Smooth muscle cell (in vitro differentiated cells): ENCODE measurements around the gene F2. TPM values are rescaled to one million over a fixed set of nuclear protein-coding genes. Genes with fewer than 3 reads are reported as not detected.

Source experiments
- DNase-seq: peaks from one replicate; lab custom pipeline; 2025; ENCODE audit not compliant: unreplicated experiment; lab: John Stamatoyannopoulos, UW
- H2AFZ ChIP-seq: fragments of 200-600 bp; sonication (generic); 2 replicates; pipeline ENCODE4 v1.6.0; 2016; ENCODE audit warnings: antibody characterized with exemption, low read depth, mild to moderate bottlenecking
- H3F3A ChIP-seq: fragments of 200-600 bp; sonication (generic); 2 replicates; pipeline ENCODE4 v1.6.0; 2017; ENCODE audit warnings: antibody characterized with exemption, low read depth
- H3K27ac ChIP-seq: fragments of 200-600 bp; sonication (generic); 2 replicates; pipeline ENCODE4 v1.5.1; 2016; ENCODE audit warnings: low read depth, mild to moderate bottlenecking
- H3K27me3 ChIP-seq: fragments of 200-600 bp; sonication (generic); 2 replicates; pipeline ENCODE4 v1.6.1; 2016; ENCODE audit warnings: low read depth, mild to moderate bottlenecking
- H3K36me3 ChIP-seq: fragments of 200-600 bp; sonication (generic); 2 replicates; pipeline ENCODE4 v1.5.1; 2016; ENCODE audit warnings: low read depth
- H3K4me1 ChIP-seq: fragments of 200-600 bp; sonication (generic); 2 replicates; pipeline ENCODE4 v1.5.1; 2016; ENCODE audit warnings: low read depth
- H3K4me2 ChIP-seq: fragments of 200-600 bp; sonication (generic); 2 replicates; pipeline ENCODE4 v1.6.0; 2016; ENCODE audit warnings: mild to moderate bottlenecking
- H3K4me3 ChIP-seq: fragments of 200-600 bp; sonication (generic); 2 replicates; pipeline ENCODE4 v1.5.1; 2016; ENCODE audit warnings: mild to moderate bottlenecking
- H3K79me2 ChIP-seq: fragments of 200-600 bp; sonication (generic); 2 replicates; pipeline ENCODE4 v1.6.0; 2016; ENCODE audit warnings: low read depth, mild to moderate bottlenecking
- H3K9ac ChIP-seq: fragments of 200-600 bp; sonication (generic); 2 replicates; pipeline ENCODE4 v1.6.0; 2016; ENCODE audit warnings: low read depth
- H3K9me3 ChIP-seq: fragments of 200-600 bp; sonication (generic); replicated peaks from 2 replicates; pipeline ENCODE4 v1.5.1; 2016; ENCODE audit warnings: low read depth
- H4K20me1 ChIP-seq: fragments of 200-600 bp; sonication (generic); 2 replicates; pipeline ENCODE4 v1.6.0; 2016; ENCODE audit warnings: low read depth
- WGBS: methylation state at CpG from one replicate; pipeline ENCODE4 v1.1.7; 2016; ENCODE audit warnings: low lambda C conversion rate; 5-methylcytosine and 5-hydroxymethylcytosine counted together
- polyA plus RNA-seq: library from polyadenylated mRNA; unstranded; fragments of >200 nt; fragmentation: Nextera tagmentation; extraction: Ambion mirVana; gene quantifications from 2 replicates; pipeline ENCODE4 v1.2.1, GENCODE V29; 2016
- total RNA-seq: library from RNA; depleted of rRNA; stranded (reverse); fragments of >200 nt; gene quantifications from 2 replicates; pipeline ENCODE4 v1.2.3, GENCODE V29; 2014
- TF ChIP-seq, protein P1 (sequence below): fragments of 200-600 bp; sonication (generic); IDR thresholded peaks from 2 replicates; pipeline ENCODE4 v1.5.1; 2017; ENCODE audit warnings: borderline replicate concordance, mild to moderate bottlenecking, antibody characterized with exemption; ENCODE audit not compliant: insufficient read depth, poor library complexity, severe bottlenecking

The F2 gene
- total and polyA plus RNA-seq, 2 experiments from 2014 or later = 0.21 to 0.27 TPM

DNA sequence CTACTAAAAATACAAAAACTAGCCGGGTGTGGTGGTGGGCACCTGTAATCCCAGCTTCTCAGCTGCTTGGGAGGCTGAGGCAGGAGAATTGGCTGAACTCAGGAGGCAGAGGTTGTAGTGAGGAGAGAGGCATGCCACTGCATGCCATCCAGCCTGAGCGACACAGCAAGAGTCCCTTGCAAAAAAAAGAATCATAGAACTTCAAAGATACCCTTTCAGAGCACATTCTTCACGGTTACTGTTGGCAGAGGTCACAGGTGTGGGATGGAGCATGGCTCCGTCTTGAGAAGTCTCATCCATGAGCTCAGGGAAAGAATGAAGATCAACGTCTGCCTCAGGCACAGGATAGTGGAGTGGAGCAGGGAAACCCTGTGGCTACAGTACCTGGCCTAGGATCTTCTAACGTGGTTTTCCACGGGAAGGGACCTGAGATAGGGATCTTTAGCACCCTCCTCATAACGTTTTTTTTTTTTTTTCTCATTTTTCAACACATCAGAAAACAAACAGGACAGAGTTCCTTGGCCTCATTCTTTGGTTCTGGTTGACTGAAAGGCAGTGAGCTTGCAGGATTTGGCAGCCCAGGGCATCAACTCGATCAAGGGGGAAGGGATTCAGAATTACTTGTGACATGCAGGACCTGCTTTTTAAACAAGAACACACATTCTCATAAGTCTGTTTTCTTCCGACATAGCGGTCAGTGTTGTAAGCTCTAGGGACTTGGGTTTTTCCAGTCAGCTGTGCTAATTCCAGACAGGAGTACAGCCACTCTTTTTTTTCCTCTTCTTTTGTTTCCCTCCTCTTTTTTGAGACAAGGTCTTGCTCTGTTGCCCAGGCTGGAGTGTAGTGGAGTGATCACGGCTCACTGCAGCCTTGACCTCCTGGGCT is 22.8 kb downstream of the F2 start:
- no peaks in the 10 kb centered on the region for H3K79me2 ChIP-seq
- no peaks in the 10 kb centered on the region for H3K9me3 ChIP-seq
- no peak for DNase-seq
- H3K36me3 ChIP-seq = peaks cover 5% of the 10 kb centered on the region
- TF ChIP-seq, protein P1, sequence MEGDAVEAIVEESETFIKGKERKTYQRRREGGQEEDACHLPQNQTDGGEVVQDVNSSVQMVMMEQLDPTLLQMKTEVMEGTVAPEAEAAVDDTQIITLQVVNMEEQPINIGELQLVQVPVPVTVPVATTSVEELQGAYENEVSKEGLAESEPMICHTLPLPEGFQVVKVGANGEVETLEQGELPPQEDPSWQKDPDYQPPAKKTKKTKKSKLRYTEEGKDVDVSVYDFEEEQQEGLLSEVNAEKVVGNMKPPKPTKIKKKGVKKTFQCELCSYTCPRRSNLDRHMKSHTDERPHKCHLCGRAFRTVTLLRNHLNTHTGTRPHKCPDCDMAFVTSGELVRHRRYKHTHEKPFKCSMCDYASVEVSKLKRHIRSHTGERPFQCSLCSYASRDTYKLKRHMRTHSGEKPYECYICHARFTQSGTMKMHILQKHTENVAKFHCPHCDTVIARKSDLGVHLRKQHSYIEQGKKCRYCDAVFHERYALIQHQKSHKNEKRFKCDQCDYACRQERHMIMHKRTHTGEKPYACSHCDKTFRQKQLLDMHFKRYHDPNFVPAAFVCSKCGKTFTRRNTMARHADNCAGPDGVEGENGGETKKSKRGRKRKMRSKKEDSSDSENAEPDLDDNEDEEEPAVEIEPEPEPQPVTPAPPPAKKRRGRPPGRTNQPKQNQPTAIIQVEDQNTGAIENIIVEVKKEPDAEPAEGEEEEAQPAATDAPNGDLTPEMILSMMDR = no peak
- no peaks in the 10 kb centered on the region for H3K4me1 ChIP-seq
- H3F3A ChIP-seq = no peaks in the 10 kb centered on the region
- no peak overlapping the region for H3K4me2 ChIP-seq
- no peak overlapping the region for H3K9ac ChIP-seq
- H3K4me3 ChIP-seq = no peak overlapping the region
- no peaks in the 10 kb centered on the region for H4K20me1 ChIP-seq
- WGBS = 85% methylated on average over 12 of the region's 12 CpGs
- no peaks in the 10 kb centered on the region for H3K27me3 ChIP-seq
- H3K27ac ChIP-seq = no peak overlapping the region
- no peak overlapping the region for H2AFZ ChIP-seq

DNA sequence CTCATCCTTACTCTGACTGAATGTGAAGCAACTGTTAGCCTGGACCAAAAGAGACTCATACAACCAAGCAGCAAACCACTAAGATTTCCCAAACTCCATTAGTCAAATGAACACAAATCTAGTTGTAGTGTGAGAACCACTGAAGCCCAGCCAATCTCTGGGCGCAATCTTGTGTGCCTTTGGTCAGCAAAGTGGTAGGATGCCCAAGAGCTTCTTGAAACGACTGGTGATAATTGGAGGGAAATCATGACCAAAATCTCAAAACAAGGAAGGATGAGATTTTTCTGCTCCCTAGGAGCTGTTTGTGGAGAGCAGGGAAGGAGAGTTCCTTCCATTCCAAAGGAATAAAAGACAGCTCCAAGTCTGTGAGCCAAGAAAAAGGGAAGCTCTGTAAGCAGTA is 24.0 kb downstream of the F2 start:
- H3K9me3 ChIP-seq = no peaks in the 10 kb centered on the region
- no peak overlapping the region for H3K27ac ChIP-seq
- no peaks in the 10 kb centered on the region for H4K20me1 ChIP-seq
- no peaks in the 10 kb centered on the region for H3F3A ChIP-seq
- DNase-seq = no peak
- 100% methylated on average over 2 of the region's 2 CpGs for WGBS
- H3K36me3 ChIP-seq = peaks cover 5% of the 10 kb centered on the region
- H3K79me2 ChIP-seq = no peaks in the 10 kb centered on the region
- H3K4me3 ChIP-seq = no peak overlapping the region
- no peaks in the 10 kb centered on the region for H3K4me1 ChIP-seq
- H3K4me2 ChIP-seq = no peak overlapping the region
- H3K27me3 ChIP-seq = no peaks in the 10 kb centered on the region
- H2AFZ ChIP-seq = no peak overlapping the region
- TF ChIP-seq, protein P1 = no peak
- H3K9ac ChIP-seq = no peak overlapping the region

- Histone ChIP-seq H3F3A (no peaks in the 10 kb centered on the region), H3K79me2 (no peaks in the 10 kb centered on the region), H2AFZ (no peak overlapping the region), H3K36me3 (peaks cover 5% of the 10 kb centered on the region), H3K27ac (no peak overlapping the region), H3K4me2 (no peak overlapping the region), H3K9ac (no peak overlapping the region), H4K20me1 (no peaks in the 10 kb centered on the region), H3K27me3 (no peaks in the 10 kb centered on the region), H3K9me3 (no peaks in the 10 kb centered on the region), H3K4me1 (no peaks in the 10 kb centered on the region), H3K4me3 (no peak overlapping the region)
- WGBS = 94% methylated on average over 10 of the region's 10 CpGs
- TF ChIP-seq, protein P1 = no peak
- DNase-seq = no peak
Observed at GRCh38 chr11:46743693-46744339, 24.8 kb downstream of the F2 start.
